ENCODE data around the gene UBR3.

DNA sequence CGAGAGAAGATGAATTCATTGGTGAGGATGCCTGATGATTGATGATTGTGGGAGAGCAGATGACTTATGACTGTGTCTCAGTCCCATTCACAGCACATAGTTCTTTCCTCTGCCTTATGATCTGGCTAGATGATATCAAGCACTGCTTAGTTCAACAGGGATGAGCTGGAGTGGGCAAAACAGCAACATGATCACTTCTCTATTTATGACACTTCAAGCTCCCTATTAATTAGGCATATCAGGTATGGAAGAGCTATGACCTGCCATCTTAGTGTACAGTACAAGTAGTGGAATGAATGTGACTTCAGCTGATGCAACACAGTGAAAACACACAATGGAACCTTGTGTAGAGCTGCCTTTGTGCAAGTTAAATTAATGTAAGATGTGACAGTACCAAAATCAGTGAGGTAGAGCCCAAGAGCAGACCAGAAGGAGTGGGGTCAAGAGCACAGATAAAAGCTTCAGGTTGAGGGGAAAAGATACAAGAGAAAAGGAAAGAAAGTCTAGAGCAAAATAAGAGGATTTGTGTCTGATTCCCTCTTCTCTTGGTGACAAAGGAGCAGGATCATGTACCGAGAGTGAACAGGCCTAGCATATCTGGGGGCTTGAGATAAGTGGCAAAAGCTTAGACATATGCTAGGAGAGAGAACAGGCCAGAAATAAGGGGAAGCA, 257.7 kb downstream of the UBR3 start:
- TF ChIP-seq POLR2A (IDR thresholded peaks at IDR 0.05; ENCODE audit: low read depth, low read length) = no peak
- no peak for TF ChIP-seq POLR2AphosphoS5 (IDR thresholded peaks at IDR 0.05; ENCODE audit: low read depth, low read length)

Measured in GM12891 (cell line).